Caco-2 (cell line): Measurements from ENCODE around the gene KIAA0408. TPM values are rescaled to one million over a fixed set of nuclear protein-coding genes. Genes with fewer than 3 reads are reported as not detected.

Source experiments
- BruUV-seq: library from RNA; stranded (reverse); fragments of 400-500 nt; replicated peaks from 2 replicates; lab custom pipeline; 2021; lab: Mats Ljungman, UMichigan
- CTCF ChIA-PET: fragments of 300-600 bp; sonication (Branson Sonifier 250); formaldehyde crosslinking; loops from one replicate; lab custom pipeline; 2022; ENCODE audit warnings: antibody characterized with exemption; lab: Charles Lee
- POLR2A ChIA-PET: fragments of 300-600 bp; sonication (Branson Sonifier 250); formaldehyde crosslinking; loops from one replicate; lab custom pipeline; 2022; ENCODE audit warnings: antibody characterized with exemption; lab: Charles Lee
- DNase-seq, 2 experiments: peaks; one replicate each; pipeline versions ENCODE4 v3.0.0 to v3.0.0-alpha.2; 2020 to 2022
- H3K27me3 ChIP-seq: replicated peaks from 2 replicates; pipeline ENCODE4 v1.6.0; 2011; ENCODE audit warnings: low read length; ENCODE audit not compliant: control insufficient read depth, insufficient read depth
- H3K36me3 ChIP-seq: 2 replicates; pipeline ENCODE4 v1.5.1; 2011; ENCODE audit warnings: low read length; ENCODE audit not compliant: control insufficient read depth, insufficient read depth
- H3K4me1 ChIP-seq: fragments of 250-450 bp; sonication (Bioruptor Pico); 2 replicates; pipeline ENCODE4 v1.5.1; 2020; ENCODE audit warnings: mild to moderate bottlenecking
- H3K4me3 ChIP-seq: 2 replicates; pipeline ENCODE4 v1.5.1; 2011; ENCODE audit warnings: low read depth, mild to moderate bottlenecking, control low read depth, low read length
- H3K9me3 ChIP-seq: fragments of 250-450 bp; sonication (Bioruptor Pico); 2 replicates; pipeline ENCODE4 v1.5.1; 2020; ENCODE audit warnings: mild to moderate bottlenecking, moderate library complexity
- H3K27ac Mint-ChIP-seq: one replicate; pipeline ENCODE4 v1.8.0; 2022; ENCODE audit warnings: mixed read lengths; ENCODE audit not compliant: unreplicated experiment
- H3K27me3 Mint-ChIP-seq: one replicate; pipeline ENCODE4 v1.8.0; 2022; ENCODE audit warnings: mixed read lengths; ENCODE audit not compliant: insufficient read depth, unreplicated experiment
- H3K36me3 Mint-ChIP-seq: one replicate; pipeline ENCODE4 v1.8.0; 2022; ENCODE audit warnings: mild to moderate bottlenecking, mixed read lengths; ENCODE audit not compliant: insufficient read depth, unreplicated experiment
- H3K4me1 Mint-ChIP-seq: one replicate; pipeline ENCODE4 v1.8.0; 2022; ENCODE audit warnings: low read depth, mixed read lengths; ENCODE audit not compliant: unreplicated experiment
- H3K4me3 Mint-ChIP-seq: one replicate; pipeline ENCODE4 v1.8.0; 2022; ENCODE audit warnings: mild to moderate bottlenecking, moderate library complexity, mixed read lengths; ENCODE audit not compliant: unreplicated experiment
- H3K9me3 Mint-ChIP-seq: one replicate; pipeline ENCODE4 v1.8.0; 2022; ENCODE audit warnings: mixed read lengths; ENCODE audit not compliant: unreplicated experiment
- intact Hi-C: fragments of 100-400 bp; cut with micrococcal nuclease; formaldehyde crosslinking; loops from one replicate; pipeline ENCODE4 v1.10.0; 2022; ENCODE audit not compliant: unreplicated experiment
- total RNA-seq: library from RNA; stranded (reverse); gene quantifications from 2 replicates; pipeline ENCODE4 v1.2.3, GENCODE V29; 2022
- TF ChIP-seq, protein P1 (sequence below), 2 experiments: fragments of 200-600 bp in 1 of 2; IDR thresholded peaks; 1 replicate in 1 of 2; 2 replicates in 1 of 2; pipeline versions ENCODE4 v1.5.1 to v1.8.0; 2011 to 2022; ENCODE audit warnings: antibody characterized with exemption in 1 of 2, control low read depth in 1 of 2, inconsistent platforms in 1 of 2, low read depth in 1 of 2, low read length in 1 of 2, mild to moderate bottlenecking in 1 of 2, moderate library complexity in 1 of 2; ENCODE audit not compliant: insufficient read depth in 1 of 2, severe bottlenecking in 1 of 2, unreplicated experiment in 1 of 2

Gene KIAA0408
- total RNA-seq, 1 experiment from 2014 or later = not detected

- peaks cover 9% of the 10 kb centered on the region for H3K4me1 ChIP-seq
- POLR2A ChIA-PET = no interaction called here
Observed at GRCh38 chr6:127483399-127484055, 24.3 kb upstream of the KIAA0408 start.

DNA sequence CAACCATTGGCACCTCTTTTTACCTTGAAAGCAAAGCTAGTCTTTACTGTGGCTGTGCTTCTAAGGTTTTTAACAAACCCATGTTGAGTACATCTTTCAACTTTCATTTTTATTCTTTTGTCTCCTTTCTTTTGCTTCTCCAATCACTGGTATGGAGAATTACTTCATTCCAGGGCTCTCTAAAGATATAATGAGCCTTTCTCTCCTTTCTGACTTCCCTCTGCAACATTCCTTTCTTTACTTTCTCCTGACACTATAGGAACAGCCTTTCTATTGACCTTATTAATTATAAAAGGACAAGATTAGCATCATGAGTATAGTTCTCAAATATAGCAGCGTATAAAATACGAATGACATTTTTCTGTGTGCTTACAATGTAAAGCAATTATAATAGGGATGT, 23.1 kb upstream of the KIAA0408 start:
- Mint-ChIP-seq H3K36me3 (no peaks in the 10 kb centered on the region), H3K27me3 (peaks cover 11% of the 10 kb centered on the region), H3K4me1 (no peaks in the 10 kb centered on the region), H3K27ac (no peak overlapping the region), H3K4me3 (no peak overlapping the region), H3K9me3 (no peaks in the 10 kb centered on the region)
- intact Hi-C loops = loop anchor here (10.0 kb wide), 1 partner anchor 898 kb away; no protein-coding TSS in a partner anchor
- no peaks in the 10 kb centered on the region for H3K9me3 ChIP-seq
- DNase-seq = no peak
- H3K27me3 ChIP-seq = no peaks in the 10 kb centered on the region
- no TSS peak for BruUV-seq
- ChIA-PET POLR2A (no interaction called here), CTCF (no interaction called here)
- peaks cover 9% of the 10 kb centered on the region for H3K4me1 ChIP-seq
- H3K36me3 ChIP-seq = no peaks in the 10 kb centered on the region
- H3K4me3 ChIP-seq = no peak overlapping the region
- TF ChIP-seq, protein P1, sequence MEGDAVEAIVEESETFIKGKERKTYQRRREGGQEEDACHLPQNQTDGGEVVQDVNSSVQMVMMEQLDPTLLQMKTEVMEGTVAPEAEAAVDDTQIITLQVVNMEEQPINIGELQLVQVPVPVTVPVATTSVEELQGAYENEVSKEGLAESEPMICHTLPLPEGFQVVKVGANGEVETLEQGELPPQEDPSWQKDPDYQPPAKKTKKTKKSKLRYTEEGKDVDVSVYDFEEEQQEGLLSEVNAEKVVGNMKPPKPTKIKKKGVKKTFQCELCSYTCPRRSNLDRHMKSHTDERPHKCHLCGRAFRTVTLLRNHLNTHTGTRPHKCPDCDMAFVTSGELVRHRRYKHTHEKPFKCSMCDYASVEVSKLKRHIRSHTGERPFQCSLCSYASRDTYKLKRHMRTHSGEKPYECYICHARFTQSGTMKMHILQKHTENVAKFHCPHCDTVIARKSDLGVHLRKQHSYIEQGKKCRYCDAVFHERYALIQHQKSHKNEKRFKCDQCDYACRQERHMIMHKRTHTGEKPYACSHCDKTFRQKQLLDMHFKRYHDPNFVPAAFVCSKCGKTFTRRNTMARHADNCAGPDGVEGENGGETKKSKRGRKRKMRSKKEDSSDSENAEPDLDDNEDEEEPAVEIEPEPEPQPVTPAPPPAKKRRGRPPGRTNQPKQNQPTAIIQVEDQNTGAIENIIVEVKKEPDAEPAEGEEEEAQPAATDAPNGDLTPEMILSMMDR (IDR thresholded peaks at IDR 0.05; ENCODE audit: insufficient read depth in 1 of 2, low read depth in 1 of 2, low read length in 1 of 2, severe bottlenecking in 1 of 2, unreplicated experiment in 1 of 2) = no peak

More at GRCh38 chr6:127483399-127484055, 24.3 kb upstream of the KIAA0408 start:
- Mint-ChIP-seq H3K4me1 (no peaks in the 10 kb centered on the region), H3K27ac (no peak overlapping the region), H3K4me3 (no peak overlapping the region), H3K9me3 (no peaks in the 10 kb centered on the region), H3K27me3 (peaks cover 5% of the 10 kb centered on the region), H3K36me3 (no peaks in the 10 kb centered on the region)
- no TSS peak for BruUV-seq
- DNase-seq = no peak
- Histone ChIP-seq H3K27me3 (no peaks in the 10 kb centered on the region), H3K4me3 (no peak overlapping the region), H3K9me3 (no peaks in the 10 kb centered on the region), H3K36me3 (no peaks in the 10 kb centered on the region)
- TF ChIP-seq, protein P1 (IDR thresholded peaks at IDR 0.05; ENCODE audit: insufficient read depth in 1 of 2, low read depth in 1 of 2, low read length in 1 of 2, severe bottlenecking in 1 of 2, unreplicated experiment in 1 of 2) = no peak
- CTCF ChIA-PET = no interaction called here
- intact Hi-C loops = loop anchor here (10.0 kb wide), 1 partner anchor 899 kb away; no protein-coding TSS in a partner anchor

GRCh38 chr6:127481628-127482027, 22.4 kb upstream of the KIAA0408 start:
- no peak overlapping the region for H3K27ac Mint-ChIP-seq
- H3K4me1 Mint-ChIP-seq = no peaks in the 10 kb centered on the region
- H3K4me3 Mint-ChIP-seq = no peak overlapping the region
- Histone ChIP-seq H3K4me1 (peaks cover 9% of the 10 kb centered on the region), H3K9me3 (no peaks in the 10 kb centered on the region), H3K4me3 (no peak overlapping the region), H3K27me3 (no peaks in the 10 kb centered on the region), H3K36me3 (no peaks in the 10 kb centered on the region)
- intact Hi-C loops = loop anchor here (10.0 kb wide), 1 partner anchor 897 kb away; no protein-coding TSS in a partner anchor
- BruUV-seq = no TSS peak
- DNase-seq = no peak
- ChIA-PET POLR2A (no interaction called here), CTCF (no interaction called here)
- H3K9me3 Mint-ChIP-seq = no peaks in the 10 kb centered on the region
- peaks cover 11% of the 10 kb centered on the region for H3K27me3 Mint-ChIP-seq
- TF ChIP-seq, protein P1 (IDR thresholded peaks at IDR 0.05; ENCODE audit: insufficient read depth in 1 of 2, low read depth in 1 of 2, low read length in 1 of 2, severe bottlenecking in 1 of 2, unreplicated experiment in 1 of 2) = no peak
- H3K36me3 Mint-ChIP-seq = no peaks in the 10 kb centered on the region
